ENCODE data around the gene PARD6A.

PARD6A gene

DNA sequence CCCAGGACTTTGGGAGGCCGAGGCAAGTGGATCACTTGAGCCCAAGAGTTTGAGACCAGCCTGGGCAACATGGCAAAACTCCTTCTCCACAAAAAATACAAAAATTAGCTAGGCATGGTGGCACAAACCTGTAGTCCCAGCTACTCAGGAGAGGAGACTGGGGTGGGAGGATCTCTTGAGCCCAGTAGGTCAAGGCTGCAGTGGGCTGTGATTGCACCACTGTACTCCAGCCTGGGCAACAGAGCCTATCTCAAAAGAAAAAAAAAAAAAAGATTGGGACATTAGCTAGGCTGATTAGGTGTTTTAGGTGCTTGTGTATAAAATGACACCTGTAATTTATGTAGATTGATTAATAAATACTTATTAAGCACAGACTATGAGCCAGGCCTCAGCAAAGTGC is 48.3 kb downstream of the PARD6A start:
- TF ChIP-seq, protein P1, sequence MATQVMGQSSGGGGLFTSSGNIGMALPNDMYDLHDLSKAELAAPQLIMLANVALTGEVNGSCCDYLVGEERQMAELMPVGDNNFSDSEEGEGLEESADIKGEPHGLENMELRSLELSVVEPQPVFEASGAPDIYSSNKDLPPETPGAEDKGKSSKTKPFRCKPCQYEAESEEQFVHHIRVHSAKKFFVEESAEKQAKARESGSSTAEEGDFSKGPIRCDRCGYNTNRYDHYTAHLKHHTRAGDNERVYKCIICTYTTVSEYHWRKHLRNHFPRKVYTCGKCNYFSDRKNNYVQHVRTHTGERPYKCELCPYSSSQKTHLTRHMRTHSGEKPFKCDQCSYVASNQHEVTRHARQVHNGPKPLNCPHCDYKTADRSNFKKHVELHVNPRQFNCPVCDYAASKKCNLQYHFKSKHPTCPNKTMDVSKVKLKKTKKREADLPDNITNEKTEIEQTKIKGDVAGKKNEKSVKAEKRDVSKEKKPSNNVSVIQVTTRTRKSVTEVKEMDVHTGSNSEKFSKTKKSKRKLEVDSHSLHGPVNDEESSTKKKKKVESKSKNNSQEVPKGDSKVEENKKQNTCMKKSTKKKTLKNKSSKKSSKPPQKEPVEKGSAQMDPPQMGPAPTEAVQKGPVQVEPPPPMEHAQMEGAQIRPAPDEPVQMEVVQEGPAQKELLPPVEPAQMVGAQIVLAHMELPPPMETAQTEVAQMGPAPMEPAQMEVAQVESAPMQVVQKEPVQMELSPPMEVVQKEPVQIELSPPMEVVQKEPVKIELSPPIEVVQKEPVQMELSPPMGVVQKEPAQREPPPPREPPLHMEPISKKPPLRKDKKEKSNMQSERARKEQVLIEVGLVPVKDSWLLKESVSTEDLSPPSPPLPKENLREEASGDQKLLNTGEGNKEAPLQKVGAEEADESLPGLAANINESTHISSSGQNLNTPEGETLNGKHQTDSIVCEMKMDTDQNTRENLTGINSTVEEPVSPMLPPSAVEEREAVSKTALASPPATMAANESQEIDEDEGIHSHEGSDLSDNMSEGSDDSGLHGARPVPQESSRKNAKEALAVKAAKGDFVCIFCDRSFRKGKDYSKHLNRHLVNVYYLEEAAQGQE (IDR thresholded peaks at IDR 0.05; ENCODE audit: insufficient replicate concordance, low read depth), result no peak
- no peak for TF ChIP-seq GABPA (IDR thresholded peaks at IDR 0.05; ENCODE audit: low read depth)
- TF ChIP-seq SPI1 (IDR thresholded peaks at IDR 0.05; ENCODE audit: borderline replicate concordance, low read depth), result no peak
- no peak for TF ChIP-seq POLR2AphosphoS5 (IDR thresholded peaks at IDR 0.05; ENCODE audit: low read depth)
- TF ChIP-seq, protein P2, sequence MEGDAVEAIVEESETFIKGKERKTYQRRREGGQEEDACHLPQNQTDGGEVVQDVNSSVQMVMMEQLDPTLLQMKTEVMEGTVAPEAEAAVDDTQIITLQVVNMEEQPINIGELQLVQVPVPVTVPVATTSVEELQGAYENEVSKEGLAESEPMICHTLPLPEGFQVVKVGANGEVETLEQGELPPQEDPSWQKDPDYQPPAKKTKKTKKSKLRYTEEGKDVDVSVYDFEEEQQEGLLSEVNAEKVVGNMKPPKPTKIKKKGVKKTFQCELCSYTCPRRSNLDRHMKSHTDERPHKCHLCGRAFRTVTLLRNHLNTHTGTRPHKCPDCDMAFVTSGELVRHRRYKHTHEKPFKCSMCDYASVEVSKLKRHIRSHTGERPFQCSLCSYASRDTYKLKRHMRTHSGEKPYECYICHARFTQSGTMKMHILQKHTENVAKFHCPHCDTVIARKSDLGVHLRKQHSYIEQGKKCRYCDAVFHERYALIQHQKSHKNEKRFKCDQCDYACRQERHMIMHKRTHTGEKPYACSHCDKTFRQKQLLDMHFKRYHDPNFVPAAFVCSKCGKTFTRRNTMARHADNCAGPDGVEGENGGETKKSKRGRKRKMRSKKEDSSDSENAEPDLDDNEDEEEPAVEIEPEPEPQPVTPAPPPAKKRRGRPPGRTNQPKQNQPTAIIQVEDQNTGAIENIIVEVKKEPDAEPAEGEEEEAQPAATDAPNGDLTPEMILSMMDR (IDR thresholded peaks at IDR 0.05; ENCODE audit: insufficient read depth, low read length), result no peak
- no peaks in the 10 kb centered on the region for H3K27me3 ChIP-seq (ENCODE audit: insufficient read depth, poor library complexity, severe bottlenecking)

DNA sequence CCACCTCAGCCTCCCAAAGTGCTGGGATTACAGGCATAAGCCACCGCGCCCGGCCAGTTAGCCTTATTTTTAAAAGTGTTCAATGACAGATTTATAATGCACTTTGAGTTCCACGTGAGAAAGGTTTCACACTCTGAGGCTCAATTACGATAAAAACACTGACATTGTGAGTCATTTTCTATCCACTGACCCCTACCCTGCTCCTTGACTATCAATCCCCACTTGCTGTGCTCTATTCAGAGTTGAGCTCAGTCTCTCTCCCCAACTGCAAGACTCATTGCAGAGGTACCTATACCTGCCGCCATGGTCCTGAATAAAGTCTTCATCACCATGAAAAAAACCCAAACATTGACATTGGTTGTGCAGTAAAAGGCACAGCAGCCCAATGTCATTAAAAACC is 49.8 kb downstream of the PARD6A start:
- H3K4me3 ChIP-seq (replicated peaks; ENCODE audit: insufficient read depth, low read length), result no peak overlapping the region
- TF ChIP-seq, protein P2 (IDR thresholded peaks at IDR 0.05; ENCODE audit: insufficient read depth, low read length), result no peak
- TF ChIP-seq, protein P1 (IDR thresholded peaks at IDR 0.05; ENCODE audit: insufficient replicate concordance, low read depth), result no peak
- no peak for TF ChIP-seq GABPA (IDR thresholded peaks at IDR 0.05; ENCODE audit: low read depth)
- no peak for TF ChIP-seq SPI1 (IDR thresholded peaks at IDR 0.05; ENCODE audit: borderline replicate concordance, low read depth)
- no peak for TF ChIP-seq POLR2AphosphoS5 (IDR thresholded peaks at IDR 0.05; ENCODE audit: low read depth)
- H3K27me3 ChIP-seq (ENCODE audit: insufficient read depth, poor library complexity, severe bottlenecking), result no peaks in the 10 kb centered on the region

More for the DNA sequence above, 48.3 kb downstream of the PARD6A start:
- no peak overlapping the region for H3K4me3 ChIP-seq (replicated peaks; ENCODE audit: insufficient read depth, low read length)
- DNase-seq (ENCODE audit: low read depth in 1 of 2, low spot score in 1 of 2), result no peak
- no peak overlapping the region for H3K27ac ChIP-seq (replicated peaks)

More for the DNA sequence above, 49.8 kb downstream of the PARD6A start:
- H3K27ac ChIP-seq (replicated peaks), result no peak overlapping the region
- no peak for DNase-seq (ENCODE audit: low read depth in 1 of 2, low spot score in 1 of 2)

All from HL-60 (cell line).